ENCODE measurements around the gene RANBP10.

Gene RANBP10

GRCh38 chr16:67703626-67704025, 102.7 kb downstream of the RANBP10 start:
- no peaks in the 10 kb centered on the region for H3K9me3 ChIP-seq (ENCODE audit: severe bottlenecking)
- no peak overlapping the region for H3K4me3 ChIP-seq (ENCODE audit: severe bottlenecking)
- H3K27ac ChIP-seq (ENCODE audit: poor library complexity, severe bottlenecking) = no peak overlapping the region
- DNase-seq (ENCODE audit: low spot score) (no peak), ATAC-seq (ENCODE audit: low read depth) (no peak)
- no peak for TF ChIP-seq CTCF (IDR thresholded peaks at IDR 0.05; ENCODE audit: poor library complexity, severe bottlenecking)
- no peaks in the 10 kb centered on the region for H3K27me3 ChIP-seq (ENCODE audit: insufficient read depth, poor library complexity, severe bottlenecking)
- H3K4me1 ChIP-seq (ENCODE audit: insufficient read depth, poor library complexity, severe bottlenecking) = no peaks in the 10 kb centered on the region
- H3K36me3 ChIP-seq (ENCODE audit: low read depth) = peaks cover 9% of the 10 kb centered on the region

- Histone ChIP-seq H3K27ac (ENCODE audit: poor library complexity, severe bottlenecking) (no peak overlapping the region), H3K9me3 (ENCODE audit: severe bottlenecking) (no peaks in the 10 kb centered on the region), H3K4me3 (ENCODE audit: severe bottlenecking) (no peak overlapping the region), H3K27me3 (ENCODE audit: insufficient read depth, poor library complexity, severe bottlenecking) (no peaks in the 10 kb centered on the region), H3K36me3 (ENCODE audit: low read depth) (peaks cover 9% of the 10 kb centered on the region), H3K4me1 (ENCODE audit: insufficient read depth, poor library complexity, severe bottlenecking) (peaks cover under 1% of the 10 kb centered on the region)
- no peak for ATAC-seq (ENCODE audit: low read depth)
- DNase-seq (ENCODE audit: low spot score) = no peak
- no peak for TF ChIP-seq CTCF (IDR thresholded peaks at IDR 0.05; ENCODE audit: poor library complexity, severe bottlenecking)
These were observed 104.2 kb downstream of the RANBP10 start for GRCh38 chr16:67702130-67702529.

GRCh38 chr16:67701420-67701819, 104.9 kb downstream of the RANBP10 start:
- no peak overlapping the region for H3K27ac ChIP-seq (ENCODE audit: poor library complexity, severe bottlenecking)
- ATAC-seq (ENCODE audit: low read depth) = no peak
- DNase-seq (ENCODE audit: low spot score) = no peak
- H3K27me3 ChIP-seq (ENCODE audit: insufficient read depth, poor library complexity, severe bottlenecking) = no peaks in the 10 kb centered on the region
- H3K4me3 ChIP-seq (ENCODE audit: severe bottlenecking) = no peak overlapping the region
- no peak for TF ChIP-seq CTCF (IDR thresholded peaks at IDR 0.05; ENCODE audit: poor library complexity, severe bottlenecking)
- peaks cover 9% of the 10 kb centered on the region for H3K36me3 ChIP-seq (ENCODE audit: low read depth)
- peaks cover 4% of the 10 kb centered on the region for H3K4me1 ChIP-seq (ENCODE audit: insufficient read depth, poor library complexity, severe bottlenecking)
- no peaks in the 10 kb centered on the region for H3K9me3 ChIP-seq (ENCODE audit: severe bottlenecking)

GRCh38 chr16:67699265-67699664, 107.1 kb downstream of the RANBP10 start:
- Histone ChIP-seq H3K4me1 (ENCODE audit: insufficient read depth, poor library complexity, severe bottlenecking) (peaks cover 4% of the 10 kb centered on the region), H3K27me3 (ENCODE audit: insufficient read depth, poor library complexity, severe bottlenecking) (no peaks in the 10 kb centered on the region), H3K4me3 (ENCODE audit: severe bottlenecking) (no peak overlapping the region), H3K9me3 (ENCODE audit: severe bottlenecking) (no peaks in the 10 kb centered on the region), H3K27ac (ENCODE audit: poor library complexity, severe bottlenecking) (no peak overlapping the region), H3K36me3 (ENCODE audit: low read depth) (peaks cover 9% of the 10 kb centered on the region)
- no peak for ATAC-seq (ENCODE audit: low read depth)
- TF ChIP-seq CTCF (IDR thresholded peaks at IDR 0.05; ENCODE audit: poor library complexity, severe bottlenecking) = no peak
- no peak for DNase-seq (ENCODE audit: low spot score)

- Histone ChIP-seq H3K27ac (ENCODE audit: poor library complexity, severe bottlenecking) (no peak overlapping the region), H3K36me3 (ENCODE audit: low read depth) (peaks cover 9% of the 10 kb centered on the region), H3K4me3 (ENCODE audit: severe bottlenecking) (no peak overlapping the region), H3K9me3 (ENCODE audit: severe bottlenecking) (no peaks in the 10 kb centered on the region), H3K4me1 (ENCODE audit: insufficient read depth, poor library complexity, severe bottlenecking) (peaks cover 4% of the 10 kb centered on the region), H3K27me3 (ENCODE audit: insufficient read depth, poor library complexity, severe bottlenecking) (no peaks in the 10 kb centered on the region)
- ATAC-seq (ENCODE audit: low read depth) = no peak
- DNase-seq (ENCODE audit: low spot score) = no peak
- TF ChIP-seq CTCF (IDR thresholded peaks at IDR 0.05; ENCODE audit: poor library complexity, severe bottlenecking) = no peak
These were observed 108.8 kb downstream of the RANBP10 start for GRCh38 chr16:67697422-67698185.
